ENCODE data around the gene MACROD2. TPM values are rescaled to one million over a fixed set of nuclear protein-coding genes. Genes with fewer than 3 reads are reported as not detected.
"Not testable (repeated sequence)": the region's sequence is repeated elsewhere in the genome, so short reads cannot be mapped to it uniquely, and the experiment has no call there.

MACROD2 gene
- total RNA-seq, 1 donor from 2014 or later = 17.6 TPM

DNA sequence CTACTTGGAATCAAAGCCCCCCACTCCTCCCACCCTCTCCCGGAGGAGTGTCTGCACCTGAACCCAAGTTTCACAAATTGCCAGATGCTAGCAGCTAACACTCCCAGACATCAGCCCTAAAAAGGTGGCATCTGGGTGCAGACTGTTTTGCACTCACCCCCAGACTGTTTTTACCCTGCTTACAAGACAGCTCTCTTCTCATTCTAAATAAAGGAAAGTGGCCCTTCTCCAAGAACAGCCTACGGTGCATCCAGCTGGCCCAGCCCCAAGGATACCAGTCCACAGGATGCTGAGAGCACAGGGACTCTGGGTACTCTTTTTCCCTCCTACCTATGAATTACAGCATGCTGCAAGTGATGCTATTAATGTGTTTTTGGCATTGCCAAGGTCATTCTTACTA, 1184.1 kb downstream of the MACROD2 start:
- DNase-seq = no peak

- DNase-seq = no peak
Measured at GRCh38 chr20:15179781-15180180, 1184.5 kb downstream of the MACROD2 start.

GRCh38 chr20:15185322-15185721, 1190.0 kb downstream of the MACROD2 start:
- no peak for DNase-seq

GRCh38 chr20:15185913-15186312, 1190.6 kb downstream of the MACROD2 start:
- no peak for DNase-seq

DNA sequence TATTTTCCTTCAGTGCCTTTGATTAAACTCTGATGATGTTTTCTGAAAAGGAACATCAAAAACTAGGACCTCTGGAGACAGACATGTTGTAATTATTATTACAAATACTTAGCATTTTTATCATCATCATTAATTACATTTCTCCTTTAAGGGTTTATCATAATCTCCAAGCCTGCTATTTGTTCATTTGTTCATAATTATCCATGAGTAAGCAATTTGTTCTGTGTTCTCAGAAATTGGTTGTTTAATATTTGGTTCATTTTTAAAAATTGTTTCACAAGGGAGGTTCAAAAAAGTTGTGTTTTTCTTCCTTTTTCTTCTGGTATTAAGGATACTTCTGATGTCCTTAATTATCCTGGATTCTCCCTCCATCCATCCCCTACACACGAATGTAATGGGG, 1192.3 kb downstream of the MACROD2 start:
- no peak for DNase-seq

- no peak for DNase-seq
Measured at GRCh38 chr20:15188415-15188814, 1193.1 kb downstream of the MACROD2 start.

- no peak for DNase-seq
Measured at GRCh38 chr20:15191082-15191723, 1195.9 kb downstream of the MACROD2 start.

GRCh38 chr20:15195378-15195777, 1200.1 kb downstream of the MACROD2 start:
- DNase-seq = no peak

- DNase-seq = no peak
Measured at GRCh38 chr20:15196547-15197255, 1201.4 kb downstream of the MACROD2 start.

GRCh38 chr20:15198017-15198416, 1202.7 kb downstream of the MACROD2 start:
- not testable (repeated sequence) for DNase-seq

DNA sequence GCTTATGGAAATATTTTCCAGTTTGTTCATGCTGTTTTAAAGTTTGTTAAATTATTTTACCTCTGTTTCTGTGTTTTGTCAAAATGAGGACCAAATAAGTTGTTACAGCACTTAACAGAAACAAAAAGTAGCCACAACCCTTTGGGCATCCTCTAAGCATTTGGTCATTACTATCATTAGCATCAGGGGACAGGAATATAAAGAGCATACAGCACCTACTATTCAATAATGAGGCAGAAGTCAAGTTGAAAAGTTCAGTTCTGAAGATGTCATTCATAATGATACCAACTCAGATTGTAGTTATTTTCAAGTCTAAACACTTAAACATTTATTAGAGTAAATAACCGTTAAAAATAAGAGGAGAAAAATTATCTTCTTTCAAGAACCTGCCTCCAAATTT, 1204.4 kb downstream of the MACROD2 start:
- DNase-seq = no peak

DNA sequence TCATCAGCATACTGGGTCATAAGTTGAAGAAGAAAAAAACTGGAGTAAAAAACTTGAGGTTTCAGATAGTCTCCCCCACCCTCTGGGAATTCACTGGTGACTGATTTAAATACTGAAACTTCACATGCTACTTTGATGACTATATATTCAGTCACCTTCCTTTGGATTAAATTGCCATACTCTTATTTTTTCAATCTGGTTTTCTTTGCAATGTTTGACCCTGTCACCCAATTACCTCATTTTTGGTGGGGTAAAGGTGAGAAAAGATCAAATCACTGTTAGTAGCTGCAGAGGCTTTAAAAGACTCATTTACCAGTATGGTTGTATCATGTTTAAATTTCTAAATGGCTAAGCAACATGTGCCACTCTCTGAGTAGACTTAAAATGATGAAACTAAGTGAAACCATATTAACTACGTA, 1204.8 kb downstream of the MACROD2 start:
- no peak for DNase-seq

GRCh38 chr20:15201602-15202001, 1206.3 kb downstream of the MACROD2 start:
- no peak for DNase-seq

GRCh38 chr20:15204234-15204633, 1208.9 kb downstream of the MACROD2 start:
- DNase-seq = no peak

DNA sequence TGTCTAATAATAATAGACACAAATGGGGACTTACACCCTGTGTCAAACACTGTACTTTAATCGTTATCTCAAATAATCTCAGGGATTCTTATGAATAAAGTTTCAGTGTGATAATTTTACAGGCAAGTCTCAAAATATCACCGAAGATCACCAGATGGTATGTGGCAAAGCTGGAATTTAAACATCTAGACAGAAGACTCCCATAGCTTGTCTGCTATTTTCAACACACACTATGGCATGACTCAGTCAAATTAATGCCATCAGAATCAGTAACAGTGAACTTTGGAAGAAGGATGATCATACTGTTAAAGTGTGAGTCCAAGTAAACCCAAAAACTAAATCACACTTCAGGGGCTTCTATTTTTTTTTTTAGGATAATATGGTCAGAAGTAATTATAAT, 1209.7 kb downstream of the MACROD2 start:
- no peak for DNase-seq

DNA sequence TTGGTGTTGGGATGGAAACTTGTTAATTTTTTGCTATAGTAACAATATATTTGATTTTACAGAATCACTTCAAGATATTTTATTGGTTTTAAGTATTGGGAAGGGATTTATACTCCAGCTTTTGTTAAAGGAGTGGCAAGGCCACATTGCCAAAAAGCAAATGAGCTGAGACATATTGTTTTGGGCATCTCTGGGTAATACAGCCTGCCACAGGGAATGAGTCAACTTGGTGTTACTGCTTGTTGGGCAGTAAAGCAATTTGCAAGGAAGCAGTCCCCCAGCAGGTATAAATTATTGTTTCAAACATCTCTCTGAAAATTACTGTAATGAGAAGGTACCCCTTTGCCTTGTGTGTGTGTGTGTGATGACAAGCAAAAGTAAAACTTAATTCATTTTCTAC, 1210.4 kb downstream of the MACROD2 start:
- DNase-seq = no peak

DNA sequence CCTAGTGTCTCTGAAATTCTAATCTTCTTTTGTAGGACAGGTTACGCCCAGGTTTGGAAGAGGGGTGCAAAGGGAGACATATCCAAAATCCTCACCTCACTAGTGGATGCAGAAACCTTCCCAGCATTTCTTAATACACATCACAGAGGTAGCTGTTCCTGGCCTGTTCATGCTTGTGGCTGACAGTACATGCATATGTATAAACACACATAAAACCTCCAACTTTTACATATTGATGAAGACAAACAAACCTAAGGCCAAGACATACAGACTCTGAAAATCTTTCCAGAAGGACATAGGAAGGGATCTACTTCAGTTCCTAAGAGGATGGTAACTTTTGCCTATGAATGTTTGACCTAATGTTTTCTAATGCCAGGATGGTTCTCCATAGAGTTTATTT, 1214.2 kb downstream of the MACROD2 start:
- DNase-seq = no peak

- no peak for DNase-seq
Measured at GRCh38 chr20:15214051-15214450, 1218.7 kb downstream of the MACROD2 start.

DNA sequence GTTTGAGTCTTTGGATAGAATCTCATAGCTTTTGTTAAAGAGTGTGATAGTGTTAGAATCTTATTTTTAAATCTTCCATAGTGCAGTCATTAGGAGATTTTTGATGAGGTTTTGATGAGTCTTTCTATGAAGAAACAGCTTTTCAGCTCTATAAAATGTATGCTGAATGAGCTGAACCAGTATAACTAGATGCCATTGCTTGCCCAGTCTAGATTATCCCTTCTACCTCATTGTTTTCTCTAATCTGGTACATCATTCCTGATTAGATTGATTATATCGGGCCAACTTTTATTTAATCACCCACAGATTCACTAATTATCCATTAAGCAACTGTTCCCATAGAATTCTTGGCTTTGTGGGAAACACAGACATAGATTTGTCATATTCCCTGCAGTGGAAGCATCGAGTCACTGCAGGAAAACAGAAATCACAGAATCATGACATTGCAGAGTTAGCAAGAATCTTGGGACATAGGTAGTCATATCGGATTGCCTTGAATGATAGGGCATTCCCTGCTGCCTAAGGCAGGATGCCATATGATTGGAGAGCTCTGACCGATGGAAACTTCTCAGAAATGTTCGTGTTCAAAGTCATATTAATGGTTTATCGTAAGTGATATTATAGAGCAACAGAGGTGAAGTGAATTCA, 1224.8 kb downstream of the MACROD2 start:
- no peak for DNase-seq

DNA sequence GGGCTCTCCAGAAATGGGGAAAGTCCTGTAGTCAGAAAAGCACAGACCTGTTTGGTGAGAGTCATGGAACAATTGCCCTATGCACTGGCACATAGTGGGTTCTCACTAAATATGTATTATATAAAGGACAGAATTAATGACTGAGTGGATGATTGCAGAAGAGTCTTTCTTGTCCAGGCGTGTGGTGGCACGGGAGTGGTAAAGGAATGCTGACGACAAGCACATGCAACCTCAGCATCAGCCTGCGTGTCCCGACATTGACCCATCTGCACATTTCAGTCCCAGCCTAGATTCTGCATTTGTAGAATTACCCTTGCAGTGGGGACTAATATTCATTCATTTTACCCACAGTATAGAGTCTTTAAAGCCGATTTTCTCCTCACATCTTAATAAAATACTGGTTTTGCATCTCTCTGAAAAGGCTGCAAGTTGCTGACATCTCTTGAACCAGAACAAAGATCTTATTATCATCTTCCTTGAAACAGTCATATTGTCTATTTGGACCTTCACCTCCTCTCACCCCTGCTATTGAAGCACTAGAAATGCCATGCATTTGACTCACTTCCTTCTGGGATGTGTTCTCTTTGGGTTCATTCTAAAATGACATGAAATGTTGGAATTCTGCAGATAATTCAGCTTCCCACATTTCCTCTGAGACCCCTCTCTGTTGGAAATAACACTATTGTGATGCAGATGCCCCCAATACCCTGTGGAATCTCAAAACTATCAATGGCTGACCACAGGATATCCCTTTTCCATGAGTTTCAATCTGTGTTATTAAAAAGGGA, 1225.7 kb downstream of the MACROD2 start:
- no peak for DNase-seq

GRCh38 chr20:15222502-15223330, 1227.4 kb downstream of the MACROD2 start:
- no peak for DNase-seq

DNA sequence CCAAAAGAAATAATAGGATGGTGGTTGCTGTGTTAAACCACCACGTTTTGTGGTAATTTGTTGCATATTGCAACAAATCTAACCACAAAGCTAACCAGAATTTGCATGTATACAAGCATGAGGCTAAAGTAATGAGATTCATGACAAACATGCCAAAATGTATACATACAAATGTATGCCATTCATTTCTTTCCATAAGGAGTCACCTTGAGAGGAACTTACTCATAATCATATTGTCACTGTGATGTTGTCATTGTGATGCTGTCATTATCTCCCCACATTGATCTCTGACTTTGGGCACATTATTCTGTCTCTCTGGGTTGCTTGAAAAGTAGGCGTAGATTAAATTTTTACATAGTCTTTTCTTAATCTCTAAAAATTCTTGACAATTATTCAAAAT, 1228.9 kb downstream of the MACROD2 start:
- no peak for DNase-seq
